ENCODE results near the gene FAM237A. TPM values are rescaled to one million over a fixed set of nuclear protein-coding genes. Genes with fewer than 3 reads are reported as not detected.
A peak's percentile ranks its signal among the peaks of the same experiment; 100 is the strongest.

Gene FAM237A
- total and polyA plus RNA-seq, 2 of the 13 experiments (the other 11 are each of a cell fraction or from before 2014, with no cell fraction given): not detected

DNA sequence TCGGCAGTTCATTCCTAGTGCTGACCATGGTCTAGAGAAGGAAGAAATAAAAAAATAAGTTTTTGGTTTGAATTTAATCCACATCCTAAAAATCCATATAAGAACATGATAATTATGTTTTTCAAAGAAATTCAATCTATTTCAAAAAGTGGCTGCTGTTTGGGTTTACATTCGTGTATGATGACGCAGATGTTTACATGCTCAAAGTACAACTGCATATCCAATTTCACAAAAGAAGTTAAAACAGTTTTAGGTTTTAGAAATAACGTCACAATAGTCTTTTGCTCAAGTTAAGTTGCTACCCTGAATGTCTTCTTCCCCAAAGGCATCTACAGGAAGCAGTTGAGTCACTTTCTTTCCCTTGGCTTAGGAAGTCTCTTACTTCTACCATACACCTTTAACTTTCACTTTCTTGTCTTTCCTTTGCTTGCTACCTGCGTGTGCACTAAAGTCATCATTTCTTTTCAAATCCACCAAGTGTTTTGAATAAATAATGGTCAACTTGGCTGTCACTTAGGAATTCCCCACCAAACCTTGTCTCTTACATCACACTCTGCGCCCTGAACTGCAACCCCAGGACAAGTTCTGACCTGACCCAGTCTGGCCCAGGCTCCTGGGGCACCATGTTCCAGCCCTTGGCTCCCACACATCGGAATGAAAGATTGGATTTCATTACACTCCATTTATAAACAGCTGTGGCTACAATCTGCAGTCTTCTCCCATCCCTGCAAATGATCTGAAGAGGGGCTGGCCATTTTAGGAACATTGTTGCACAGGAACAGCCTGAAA lies 28.4 kb downstream of the FAM237A start (continued):
- TF ChIP-seq, protein P1, sequence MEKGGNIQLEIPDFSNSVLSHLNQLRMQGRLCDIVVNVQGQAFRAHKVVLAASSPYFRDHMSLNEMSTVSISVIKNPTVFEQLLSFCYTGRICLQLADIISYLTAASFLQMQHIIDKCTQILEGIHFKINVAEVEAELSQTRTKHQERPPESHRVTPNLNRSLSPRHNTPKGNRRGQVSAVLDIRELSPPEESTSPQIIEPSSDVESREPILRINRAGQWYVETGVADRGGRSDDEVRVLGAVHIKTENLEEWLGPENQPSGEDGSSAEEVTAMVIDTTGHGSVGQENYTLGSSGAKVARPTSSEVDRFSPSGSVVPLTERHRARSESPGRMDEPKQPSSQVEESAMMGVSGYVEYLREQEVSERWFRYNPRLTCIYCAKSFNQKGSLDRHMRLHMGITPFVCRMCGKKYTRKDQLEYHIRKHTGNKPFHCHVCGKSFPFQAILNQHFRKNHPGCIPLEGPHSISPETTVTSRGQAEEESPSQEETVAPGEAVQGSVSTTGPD (CRISPR knock-in tag; IDR thresholded peaks at IDR 0.05): no peak
- no peak for TF ChIP-seq ZNF329 (CRISPR knock-in tag; IDR thresholded peaks at IDR 0.05; ENCODE audit: low read depth)
- no peak for TF ChIP-seq HDAC2 (CRISPR knock-in tag; IDR thresholded peaks at IDR 0.05)
- TF ChIP-seq KAT8 (CRISPR knock-in tag; IDR thresholded peaks at IDR 0.05): no peak
- no peak for TF ChIP-seq GTF2F1 (IDR thresholded peaks at IDR 0.05; ENCODE audit: low read length)
- TF ChIP-seq ZNF777 (CRISPR knock-in tag; IDR thresholded peaks at IDR 0.05): no peak
- TF ChIP-seq, protein P2, sequence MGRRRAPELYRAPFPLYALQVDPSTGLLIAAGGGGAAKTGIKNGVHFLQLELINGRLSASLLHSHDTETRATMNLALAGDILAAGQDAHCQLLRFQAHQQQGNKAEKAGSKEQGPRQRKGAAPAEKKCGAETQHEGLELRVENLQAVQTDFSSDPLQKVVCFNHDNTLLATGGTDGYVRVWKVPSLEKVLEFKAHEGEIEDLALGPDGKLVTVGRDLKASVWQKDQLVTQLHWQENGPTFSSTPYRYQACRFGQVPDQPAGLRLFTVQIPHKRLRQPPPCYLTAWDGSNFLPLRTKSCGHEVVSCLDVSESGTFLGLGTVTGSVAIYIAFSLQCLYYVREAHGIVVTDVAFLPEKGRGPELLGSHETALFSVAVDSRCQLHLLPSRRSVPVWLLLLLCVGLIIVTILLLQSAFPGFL (CRISPR knock-in tag; IDR thresholded peaks at IDR 0.05): no peak
- TF ChIP-seq, protein P3, sequence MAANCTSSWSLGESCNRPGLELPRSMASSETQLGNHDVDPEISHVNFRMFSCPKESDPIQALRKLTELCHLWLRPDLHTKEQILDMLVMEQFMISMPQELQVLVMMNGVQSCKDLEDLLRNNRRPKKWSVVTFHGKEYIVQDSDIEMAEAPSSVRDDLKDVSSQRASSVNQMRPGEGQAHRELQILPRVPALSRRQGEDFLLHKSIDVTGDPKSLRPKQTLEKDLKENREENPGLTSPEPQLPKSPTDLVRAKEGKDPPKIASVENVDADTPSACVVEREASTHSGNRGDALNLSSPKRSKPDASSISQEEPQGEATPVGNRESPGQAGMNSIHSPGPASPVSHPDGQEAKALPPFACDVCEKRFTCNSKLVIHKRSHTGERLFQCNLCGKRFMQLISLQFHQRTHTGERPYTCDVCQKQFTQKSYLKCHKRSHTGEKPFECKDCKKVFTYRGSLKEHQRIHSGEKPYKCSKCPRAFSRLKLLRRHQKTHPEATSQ (CRISPR knock-in tag; IDR thresholded peaks at IDR 0.05; ENCODE audit: borderline replicate concordance): no peak
- TF ChIP-seq SRSF4 (IDR thresholded peaks at IDR 0.05; ENCODE audit: low read depth, low read length, poor library complexity, severe bottlenecking): no peak
- TF ChIP-seq ZBTB26 (CRISPR knock-in tag; IDR thresholded peaks at IDR 0.05; ENCODE audit: borderline replicate concordance): no peak
- no peak for TF ChIP-seq YEATS2 (CRISPR knock-in tag; IDR thresholded peaks at IDR 0.05; ENCODE audit: borderline replicate concordance)
- no peak for TF ChIP-seq NR2C2 (CRISPR knock-in tag; IDR thresholded peaks at IDR 0.05; ENCODE audit: borderline replicate concordance)
- TF ChIP-seq, protein P4, sequence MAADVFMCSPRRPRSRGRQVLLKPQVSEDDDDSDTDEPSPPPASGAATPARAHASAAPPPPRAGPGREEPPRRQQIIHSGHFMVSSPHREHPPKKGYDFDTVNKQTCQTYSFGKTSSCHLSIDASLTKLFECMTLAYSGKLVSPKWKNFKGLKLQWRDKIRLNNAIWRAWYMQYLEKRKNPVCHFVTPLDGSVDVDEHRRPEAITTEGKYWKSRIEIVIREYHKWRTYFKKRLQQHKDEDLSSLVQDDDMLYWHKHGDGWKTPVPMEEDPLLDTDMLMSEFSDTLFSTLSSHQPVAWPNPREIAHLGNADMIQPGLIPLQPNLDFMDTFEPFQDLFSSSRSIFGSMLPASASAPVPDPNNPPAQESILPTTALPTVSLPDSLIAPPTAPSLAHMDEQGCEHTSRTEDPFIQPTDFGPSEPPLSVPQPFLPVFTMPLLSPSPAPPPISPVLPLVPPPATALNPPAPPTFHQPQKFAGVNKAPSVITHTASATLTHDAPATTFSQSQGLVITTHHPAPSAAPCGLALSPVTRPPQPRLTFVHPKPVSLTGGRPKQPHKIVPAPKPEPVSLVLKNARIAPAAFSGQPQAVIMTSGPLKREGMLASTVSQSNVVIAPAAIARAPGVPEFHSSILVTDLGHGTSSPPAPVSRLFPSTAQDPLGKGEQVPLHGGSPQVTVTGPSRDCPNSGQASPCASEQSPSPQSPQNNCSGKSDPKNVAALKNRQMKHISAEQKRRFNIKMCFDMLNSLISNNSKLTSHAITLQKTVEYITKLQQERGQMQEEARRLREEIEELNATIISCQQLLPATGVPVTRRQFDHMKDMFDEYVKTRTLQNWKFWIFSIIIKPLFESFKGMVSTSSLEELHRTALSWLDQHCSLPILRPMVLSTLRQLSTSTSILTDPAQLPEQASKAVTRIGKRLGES (CRISPR knock-in tag; IDR thresholded peaks at IDR 0.05; ENCODE audit: borderline replicate concordance): no peak
- TF ChIP-seq, protein P5, sequence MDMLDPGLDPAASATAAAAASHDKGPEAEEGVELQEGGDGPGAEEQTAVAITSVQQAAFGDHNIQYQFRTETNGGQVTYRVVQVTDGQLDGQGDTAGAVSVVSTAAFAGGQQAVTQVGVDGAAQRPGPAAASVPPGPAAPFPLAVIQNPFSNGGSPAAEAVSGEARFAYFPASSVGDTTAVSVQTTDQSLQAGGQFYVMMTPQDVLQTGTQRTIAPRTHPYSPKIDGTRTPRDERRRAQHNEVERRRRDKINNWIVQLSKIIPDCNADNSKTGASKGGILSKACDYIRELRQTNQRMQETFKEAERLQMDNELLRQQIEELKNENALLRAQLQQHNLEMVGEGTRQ (IDR thresholded peaks at IDR 0.05; ENCODE audit: low read depth, low read length): no peak
- TF ChIP-seq, protein P5 (CRISPR knock-in tag; IDR thresholded peaks at IDR 0.05; ENCODE audit: borderline replicate concordance): no peak
- peak; percentile 74 for TF ChIP-seq CREB1 (IDR thresholded peaks at IDR 0.05)
- TF ChIP-seq CREB1 (CRISPR knock-in tag; IDR thresholded peaks at IDR 0.05): no peak
- TF ChIP-seq ARHGAP35 (CRISPR knock-in tag; IDR thresholded peaks at IDR 0.05; ENCODE audit: borderline replicate concordance): no peak
- no peak for TF ChIP-seq BORCS8-MEF2B (CRISPR knock-in tag; IDR thresholded peaks at IDR 0.05)
